HCT116 (cell line): ENCODE measurements around the gene LCP1. TPM values are rescaled to one million over a fixed set of nuclear protein-coding genes. Genes with fewer than 3 reads are reported as not detected.

Experiments used
- ATAC-seq: fragments of 200-7000 bp; cut with Tn5 transposase; 2 replicates; pipeline ENCODE4 v1.9.1; 2020; ENCODE audit warnings: mild to moderate bottlenecking, moderate library complexity
- BruUV-seq: library from RNA; stranded (reverse); fragments of 400-500 nt; replicated peaks from 2 replicates; lab custom pipeline; 2021; lab: Mats Ljungman, UMichigan
- CTCF ChIA-PET: fragments of 300-600 bp; sonication (Branson Sonifier 250); formaldehyde crosslinking; loops from one replicate; lab custom pipeline; 2021; ENCODE audit warnings: antibody characterized with exemption; lab: Charles Lee
- POLR2A ChIA-PET: fragments of 300-600, 350-600 bp; sonication (Branson Sonifier 250); formaldehyde crosslinking; loops from one replicate; lab custom pipeline; 2021; ENCODE audit warnings: antibody characterized with exemption; lab: Charles Lee
- RAD21 ChIA-PET, 2 experiments: fragments of 300-600 bp; sonication (Branson Sonifier 250); formaldehyde crosslinking; loops; one replicate each; lab custom pipeline; 2023; ENCODE audit warnings: low total read pairs in 2 of 2; ENCODE audit not compliant: uncharacterized antibody in 2 of 2, unreplicated experiment in 2 of 2, low non-redundant PET in 1 of 2; lab: Charles Lee
- DNase-seq: peaks from one replicate; pipeline ENCODE4 v3.0.0-alpha.2; 2010; ENCODE audit warnings: low read depth, low spot score
- H2AFZ ChIP-seq: fragments of 200-600 bp; shearing (Covaris generic), sonication (generic); 2 replicates; pipeline ENCODE4 v1.6.1; 2017; ENCODE audit warnings: low read depth, mixed run types, mixed read lengths, antibody characterized with exemption, low read length; ENCODE audit not compliant: poor library complexity, severe bottlenecking
- H3K27ac ChIP-seq: 2 replicates; pipeline ENCODE4 v1.5.1; 2012; ENCODE audit warnings: low read depth, low read length
- H3K27me3 ChIP-seq: fragments of 200-600 bp; sonication (generic); 2 replicates; pipeline ENCODE4 v1.6.1; 2016; ENCODE audit warnings: mixed run types, low read length, mixed read lengths; ENCODE audit not compliant: insufficient read depth
- H3K36me3 ChIP-seq, 2 experiments: fragments of 200-500 bp in 1 of 2; fragments of 200-600 bp in 1 of 2; sonication (Bioruptor generic) in 1 of 2; sonication (generic) in 1 of 2; 2 replicates each; pipeline versions ENCODE4 v1.5.1 to v1.6.1; 2014 to 2016; ENCODE audit warnings: low read length in 2 of 2, inconsistent platforms in 1 of 2, mixed read lengths in 1 of 2, mixed run types in 1 of 2; ENCODE audit not compliant: insufficient read depth in 2 of 2, control insufficient read depth in 1 of 2
- H3K4me1 ChIP-seq, 2 experiments: fragments of 200-600 bp in 1 of 2; sonication (generic) in 1 of 2; 2 replicates each; pipeline versions ENCODE4 v1.5.1 to v1.6.1; 2012 to 2017; ENCODE audit warnings: low read length in 2 of 2, inconsistent platforms in 1 of 2, mild to moderate bottlenecking in 1 of 2, mixed read lengths in 1 of 2, mixed run types in 1 of 2, moderate library complexity in 1 of 2; ENCODE audit not compliant: insufficient read depth in 2 of 2, control insufficient read depth in 1 of 2
- H3K4me2 ChIP-seq: fragments of 200-600 bp; sonication (generic); 2 replicates; pipeline ENCODE4 v1.6.1; 2017; ENCODE audit warnings: mixed run types, low read length, mixed read lengths
- H3K4me3 ChIP-seq, 2 experiments: fragments of 200-600 bp in 1 of 2; sonication (generic) in 1 of 2; replicated peaks in 1 of 2; 2 replicates each; pipeline ENCODE4 v1.5.1; 2011 to 2016; ENCODE audit warnings: low read length in 2 of 2, control low read depth in 1 of 2, low read depth in 1 of 2, mild to moderate bottlenecking in 1 of 2, mixed read lengths in 1 of 2, mixed run types in 1 of 2
- H3K79me2 ChIP-seq: fragments of 200-600 bp; sonication (generic); 2 replicates; pipeline ENCODE4 v1.6.1; 2017; ENCODE audit warnings: mild to moderate bottlenecking, mixed run types, low read length, moderate library complexity, mixed read lengths; ENCODE audit not compliant: insufficient read depth
- H3K9ac ChIP-seq: fragments of 200-600 bp; sonication (generic); 2 replicates; pipeline ENCODE4 v1.6.1; 2016; ENCODE audit warnings: low read length, mixed read lengths
- H3K9me2 ChIP-seq: fragments of 200-600 bp; sonication (generic), shearing (Covaris generic); 2 replicates; pipeline ENCODE4 v1.6.1; 2017; ENCODE audit warnings: mixed run types, mild to moderate bottlenecking, moderate library complexity; ENCODE audit not compliant: insufficient read depth
- H3K9me3 ChIP-seq, 2 experiments: fragments of 200-500 bp in 1 of 2; fragments of 200-600 bp in 1 of 2; sonication (Bioruptor generic) in 1 of 2; sonication (generic) in 1 of 2; 2 replicates each; pipeline ENCODE4 v1.6.1; 2014 to 2017; ENCODE audit warnings: low read length in 2 of 2, mixed read lengths in 2 of 2, inconsistent platforms in 1 of 2, low read depth in 1 of 2, mild to moderate bottlenecking in 1 of 2, mixed run types in 1 of 2, moderate library complexity in 1 of 2; ENCODE audit not compliant: control insufficient read depth in 1 of 2, insufficient read depth in 1 of 2
- H4K20me1 ChIP-seq: fragments of 200-600 bp; sonication (generic), shearing (Covaris generic); 2 replicates; pipeline ENCODE4 v1.6.1; 2017; ENCODE audit warnings: mixed run types, mild to moderate bottlenecking, moderate library complexity; ENCODE audit not compliant: insufficient read depth
- EGR1 ChIP-seq: IDR thresholded peaks from 2 replicates; pipeline ENCODE4 v1.6.1; 2012; ENCODE audit warnings: low read depth
- JUND ChIP-seq: IDR thresholded peaks from 2 replicates; pipeline ENCODE4 v1.6.1; 2012
- RAD21 ChIP-seq: IDR thresholded peaks from 2 replicates; pipeline ENCODE4 v1.6.1; 2012; ENCODE audit warnings: low read depth, mild to moderate bottlenecking
- SIN3A ChIP-seq: IDR thresholded peaks from 2 replicates; pipeline ENCODE4 v1.6.1; 2012; ENCODE audit warnings: low read depth
- SRF ChIP-seq: IDR thresholded peaks from 2 replicates; pipeline ENCODE4 v1.6.1; 2012; ENCODE audit warnings: low read depth
- TCF7L2 ChIP-seq: IDR thresholded peaks from 2 replicates; pipeline ENCODE4 v1.7.0; 2011; ENCODE audit warnings: borderline replicate concordance, inconsistent platforms; ENCODE audit not compliant: insufficient read depth, insufficient read length; ENCODE audit errors: extremely low read depth
- YY1 ChIP-seq: IDR thresholded peaks from 2 replicates; pipeline ENCODE4 v1.6.1; 2011; ENCODE audit warnings: low read length, low read depth, moderate library complexity, mild to moderate bottlenecking; ENCODE audit not compliant: insufficient replicate concordance; ENCODE audit errors: extremely low read depth
- ZFX ChIP-seq: fragments of 450-650 bp; IDR thresholded peaks from 2 replicates; pipeline ENCODE4 v1.6.1; 2017
- intact Hi-C: fragments of 100-400 bp; cut with micrococcal nuclease; formaldehyde crosslinking; loops from 2 replicates; pipeline ENCODE4 v1.10.0; 2022
- total RNA-seq: library from RNA; stranded (reverse); gene quantifications from one replicate; pipeline ENCODE4 v1.2.1, GENCODE V29; 2021; ENCODE audit not compliant: unreplicated experiment
- TF ChIP-seq, protein P1 (sequence below): IDR thresholded peaks from 2 replicates; pipeline ENCODE4 v1.6.1; 2012
- TF ChIP-seq, protein P2 (sequence below): IDR thresholded peaks from 2 replicates; pipeline ENCODE4 v1.6.1; 2011; ENCODE audit warnings: mild to moderate bottlenecking, low read length, moderate library complexity; ENCODE audit not compliant: insufficient replicate concordance; ENCODE audit errors: extremely low read depth

Gene LCP1
- total RNA-seq, 1 experiment from 2014 or later = 2.2 TPM

DNA sequence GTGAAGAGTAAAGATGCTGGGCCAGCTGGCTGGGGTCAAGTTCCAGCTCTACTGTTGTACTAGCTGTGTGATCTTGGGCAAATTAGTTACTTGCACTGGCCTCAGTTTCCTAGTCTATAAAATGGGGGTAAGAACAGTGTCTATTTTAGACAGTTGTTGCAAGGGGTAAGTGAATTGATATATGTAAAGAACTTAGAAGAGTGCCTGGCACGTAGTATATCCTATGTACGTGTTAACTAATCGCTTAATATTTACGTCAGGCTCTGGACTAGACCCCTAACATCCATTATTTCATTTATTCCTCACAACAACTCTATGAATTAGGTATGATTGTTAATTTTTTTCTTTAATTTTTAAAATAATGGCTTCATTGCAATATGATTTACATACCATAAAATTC is 3.7 kb upstream of the LCP1 start:
- Histone ChIP-seq H3K9me3 (no peaks in the 10 kb centered on the region), H3K27me3 (no peaks in the 10 kb centered on the region), H4K20me1 (no peaks in the 10 kb centered on the region), H3K9ac (no peak overlapping the region), H2AFZ (no peak overlapping the region), H3K4me3 (no peak overlapping the region), H3K27ac (no peak overlapping the region), H3K4me1 (no peaks in the 10 kb centered on the region), H3K4me2 (no peak overlapping the region)
- intact Hi-C loops = no loop called here
- no peak for ATAC-seq
- no peak for DNase-seq
- BruUV-seq = no TSS peak
- RAD21 ChIA-PET = no interaction called here
- TF ChIP-seq RAD21 (no peak), SIN3A (no peak), ZFX (no peak), EGR1 (no peak), YY1 (no peak), JUND (no peak), TCF7L2 (no peak), SRF (no peak)
- TF ChIP-seq, protein P1, sequence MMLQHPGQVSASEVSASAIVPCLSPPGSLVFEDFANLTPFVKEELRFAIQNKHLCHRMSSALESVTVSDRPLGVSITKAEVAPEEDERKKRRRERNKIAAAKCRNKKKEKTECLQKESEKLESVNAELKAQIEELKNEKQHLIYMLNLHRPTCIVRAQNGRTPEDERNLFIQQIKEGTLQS = no peak
- TF ChIP-seq, protein P2, sequence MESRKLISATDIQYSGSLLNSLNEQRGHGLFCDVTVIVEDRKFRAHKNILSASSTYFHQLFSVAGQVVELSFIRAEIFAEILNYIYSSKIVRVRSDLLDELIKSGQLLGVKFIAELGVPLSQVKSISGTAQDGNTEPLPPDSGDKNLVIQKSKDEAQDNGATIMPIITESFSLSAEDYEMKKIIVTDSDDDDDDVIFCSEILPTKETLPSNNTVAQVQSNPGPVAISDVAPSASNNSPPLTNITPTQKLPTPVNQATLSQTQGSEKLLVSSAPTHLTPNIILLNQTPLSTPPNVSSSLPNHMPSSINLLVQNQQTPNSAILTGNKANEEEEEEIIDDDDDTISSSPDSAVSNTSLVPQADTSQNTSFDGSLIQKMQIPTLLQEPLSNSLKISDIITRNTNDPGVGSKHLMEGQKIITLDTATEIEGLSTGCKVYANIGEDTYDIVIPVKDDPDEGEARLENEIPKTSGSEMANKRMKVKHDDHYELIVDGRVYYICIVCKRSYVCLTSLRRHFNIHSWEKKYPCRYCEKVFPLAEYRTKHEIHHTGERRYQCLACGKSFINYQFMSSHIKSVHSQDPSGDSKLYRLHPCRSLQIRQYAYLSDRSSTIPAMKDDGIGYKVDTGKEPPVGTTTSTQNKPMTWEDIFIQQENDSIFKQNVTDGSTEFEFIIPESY = no peak
- TF ChIP-seq, all 23 proteins: peak for 0
- no peaks in the 10 kb centered on the region for H3K36me3 ChIP-seq
- CTCF ChIA-PET = no interaction called here
- H3K9me2 ChIP-seq = no peaks in the 10 kb centered on the region
- H3K79me2 ChIP-seq = no peaks in the 10 kb centered on the region
- POLR2A ChIA-PET = no interaction called here
